Measurements from ENCODE around the gene PDE6B.
A peak's percentile ranks its signal among the peaks of the same experiment; 100 is the strongest.

The PDE6B gene

GRCh38 chr4:665751-666435, 40.5 kb downstream of the PDE6B start:
- TF ChIP-seq FOXP2 (optimal IDR thresholded peaks at IDR 0.05; ENCODE audit: borderline replicate concordance, extremely low read depth, extremely low read length, insufficient read depth) (no peak), POLR2AphosphoS5 (IDR thresholded peaks at IDR 0.05; ENCODE audit: low read depth, low read length) (no peak), SIN3A (IDR thresholded peaks at IDR 0.05; ENCODE audit: borderline replicate concordance, insufficient read depth, low read length) (no peak), REST (IDR thresholded peaks at IDR 0.05; ENCODE audit: insufficient read depth in 1 of 2, low read depth in 2 of 2, low read length in 2 of 2) (no peak), TAF1 (IDR thresholded peaks at IDR 0.05; ENCODE audit: borderline replicate concordance, insufficient read depth, low read length) (no peak)

- TF ChIP-seq POLR2AphosphoS5 (IDR thresholded peaks at IDR 0.05; ENCODE audit: low read depth, low read length) (no peak), SIN3A (IDR thresholded peaks at IDR 0.05; ENCODE audit: borderline replicate concordance, insufficient read depth, low read length) (no peak), TAF1 (IDR thresholded peaks at IDR 0.05; ENCODE audit: borderline replicate concordance, insufficient read depth, low read length) (no peak), REST (IDR thresholded peaks at IDR 0.05; ENCODE audit: insufficient read depth in 1 of 2, low read depth in 2 of 2, low read length in 2 of 2) (no peak), FOXP2 (optimal IDR thresholded peaks at IDR 0.05; ENCODE audit: borderline replicate concordance, extremely low read depth, extremely low read length, insufficient read depth) (no peak)
Measured at GRCh38 chr4:666436-666810, 41.0 kb downstream of the PDE6B start.

- TF ChIP-seq POLR2AphosphoS5 (IDR thresholded peaks at IDR 0.05; ENCODE audit: low read depth, low read length) (no peak), FOXP2 (optimal IDR thresholded peaks at IDR 0.05; ENCODE audit: borderline replicate concordance, extremely low read depth, extremely low read length, insufficient read depth) (no peak)
Measured at GRCh38 chr4:666822-667544, 41.6 kb downstream of the PDE6B start.

- TF ChIP-seq REST (IDR thresholded peaks at IDR 0.05; ENCODE audit: insufficient read depth in 1 of 2, low read depth in 2 of 2, low read length in 2 of 2), result no peak
- TF ChIP-seq FOXP2 (optimal IDR thresholded peaks at IDR 0.05; ENCODE audit: borderline replicate concordance, extremely low read depth, extremely low read length, insufficient read depth), result no peak
- no peak for TF ChIP-seq TAF1 (IDR thresholded peaks at IDR 0.05; ENCODE audit: borderline replicate concordance, insufficient read depth, low read length)
- no peak for TF ChIP-seq POLR2AphosphoS5 (IDR thresholded peaks at IDR 0.05; ENCODE audit: low read depth, low read length)
- TF ChIP-seq SIN3A (IDR thresholded peaks at IDR 0.05; ENCODE audit: borderline replicate concordance, insufficient read depth, low read length), result no peak
Measured at GRCh38 chr4:667545-667925, 42.2 kb downstream of the PDE6B start.

GRCh38 chr4:671769-672168, 46.4 kb downstream of the PDE6B start:
- no peak for TF ChIP-seq TAF1 (IDR thresholded peaks at IDR 0.05; ENCODE audit: borderline replicate concordance, insufficient read depth, low read length)

GRCh38 chr4:673349-674091, 48.1 kb downstream of the PDE6B start:
- TF ChIP-seq TAF1 (IDR thresholded peaks at IDR 0.05; ENCODE audit: borderline replicate concordance, insufficient read depth, low read length) (no peak), POLR2AphosphoS5 (IDR thresholded peaks at IDR 0.05; ENCODE audit: low read depth, low read length) (0 out of 2 replicates have a peak, but pooled peaks have one; percentile 2), SIN3A (IDR thresholded peaks at IDR 0.05; ENCODE audit: borderline replicate concordance, insufficient read depth, low read length) (no peak), FOXP2 (optimal IDR thresholded peaks at IDR 0.05; ENCODE audit: borderline replicate concordance, extremely low read depth, extremely low read length, insufficient read depth) (no peak), REST (IDR thresholded peaks at IDR 0.05; ENCODE audit: insufficient read depth in 1 of 2, low read depth in 2 of 2, low read length in 2 of 2) (no peak)
